DND-41 (cell line): ENCODE measurements around the gene CAPNS2.

Source experiments
- EZH2 ChIP-seq: IDR thresholded peaks from 3 replicates; pipeline ENCODE4 v1.6.1; 2012; ENCODE audit warnings: borderline replicate concordance, low read depth, mild to moderate bottlenecking, moderate library complexity, low read length, inconsistent platforms; ENCODE audit not compliant: severe bottlenecking
- TF ChIP-seq, protein P1 (sequence below): IDR thresholded peaks from 2 replicates; pipeline ENCODE4 v1.5.1; 2012; ENCODE audit warnings: borderline replicate concordance, low read length, moderate library complexity, mild to moderate bottlenecking; ENCODE audit not compliant: poor library complexity, severe bottlenecking; ENCODE audit errors: extremely low read depth

DNA sequence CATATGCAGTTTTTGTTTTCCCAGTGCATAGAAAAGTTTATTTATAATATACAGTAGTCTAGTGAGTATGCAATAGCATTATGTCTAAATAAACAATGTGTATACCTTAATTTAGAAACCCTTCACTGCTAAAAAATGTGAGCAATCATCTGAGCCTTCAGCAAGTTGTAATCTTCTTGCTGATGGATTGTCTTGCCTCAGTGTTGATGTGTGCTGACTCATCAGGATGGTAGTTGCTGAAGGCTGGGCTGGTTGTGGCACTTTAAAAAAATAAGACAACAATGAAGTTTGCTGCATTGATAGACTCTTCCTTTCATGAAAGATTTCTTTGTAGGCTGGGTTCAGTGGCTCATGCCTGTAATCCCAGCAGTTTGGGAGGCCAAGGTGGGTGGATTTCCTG is 13.9 kb upstream of the CAPNS2 start:
- TF ChIP-seq, protein P1, sequence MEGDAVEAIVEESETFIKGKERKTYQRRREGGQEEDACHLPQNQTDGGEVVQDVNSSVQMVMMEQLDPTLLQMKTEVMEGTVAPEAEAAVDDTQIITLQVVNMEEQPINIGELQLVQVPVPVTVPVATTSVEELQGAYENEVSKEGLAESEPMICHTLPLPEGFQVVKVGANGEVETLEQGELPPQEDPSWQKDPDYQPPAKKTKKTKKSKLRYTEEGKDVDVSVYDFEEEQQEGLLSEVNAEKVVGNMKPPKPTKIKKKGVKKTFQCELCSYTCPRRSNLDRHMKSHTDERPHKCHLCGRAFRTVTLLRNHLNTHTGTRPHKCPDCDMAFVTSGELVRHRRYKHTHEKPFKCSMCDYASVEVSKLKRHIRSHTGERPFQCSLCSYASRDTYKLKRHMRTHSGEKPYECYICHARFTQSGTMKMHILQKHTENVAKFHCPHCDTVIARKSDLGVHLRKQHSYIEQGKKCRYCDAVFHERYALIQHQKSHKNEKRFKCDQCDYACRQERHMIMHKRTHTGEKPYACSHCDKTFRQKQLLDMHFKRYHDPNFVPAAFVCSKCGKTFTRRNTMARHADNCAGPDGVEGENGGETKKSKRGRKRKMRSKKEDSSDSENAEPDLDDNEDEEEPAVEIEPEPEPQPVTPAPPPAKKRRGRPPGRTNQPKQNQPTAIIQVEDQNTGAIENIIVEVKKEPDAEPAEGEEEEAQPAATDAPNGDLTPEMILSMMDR: no peak
- TF ChIP-seq EZH2: no peak
